Right ventricle myocardium inferior (tissue), 1 donor: ENCODE results near the gene TNFAIP1. TPM values are rescaled to one million over a fixed set of nuclear protein-coding genes. Genes with fewer than 3 reads are reported as not detected.

Source experiments
- ATAC-seq: fragments of 200-7000 bp; cut with Tn5 transposase; one replicate; pipeline ENCODE4 v1.9.1; 2020; ENCODE audit warnings: mild to moderate bottlenecking, moderate library complexity
- DNase-seq: peaks from one replicate; pipeline ENCODE4 v3.0.0; 2021; ENCODE audit errors: missing footprints
- intact Hi-C: fragments of 100-400 bp; cut with DNase I; formaldehyde crosslinking; loops from one replicate; pipeline ENCODE4 v1.11.0; 2022
- total RNA-seq: library from RNA; stranded (reverse); fragmentation: NEBNext Ultra II Directional; extraction: Animal tissue kit (Norgen Biotek cat#: 25700); gene quantifications from one replicate; pipeline ENCODE4 v1.2.1, GENCODE V29; 2021
- donor health status: DM: no; HTN: yes; CAD: no; lungs with severe emphysema.

The TNFAIP1 gene
- total RNA-seq, 1 donor from 2014 or later = 32.9 TPM

DNA sequence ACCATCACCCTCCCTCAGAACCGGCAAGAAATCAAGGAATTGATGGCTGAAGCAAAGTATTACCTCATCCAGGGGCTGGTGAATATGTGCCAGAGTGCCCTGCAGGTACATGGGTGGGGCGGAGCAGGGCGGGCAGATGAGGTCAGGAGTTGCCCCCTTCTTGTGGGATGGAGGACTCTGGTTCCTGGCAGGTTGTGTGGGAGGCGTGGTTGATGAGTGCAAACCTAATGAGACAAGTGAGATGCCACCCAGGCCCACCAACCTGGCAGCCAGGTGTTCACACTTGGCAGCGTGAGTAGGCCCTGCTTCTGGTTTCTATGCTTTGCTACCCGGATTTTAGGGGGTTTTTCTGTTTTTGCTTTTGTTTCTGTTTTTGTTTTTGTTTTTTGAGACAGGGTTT is 4.8 kb downstream of the TNFAIP1 start:
- DNase-seq = no peak
- no peak for ATAC-seq

DNA sequence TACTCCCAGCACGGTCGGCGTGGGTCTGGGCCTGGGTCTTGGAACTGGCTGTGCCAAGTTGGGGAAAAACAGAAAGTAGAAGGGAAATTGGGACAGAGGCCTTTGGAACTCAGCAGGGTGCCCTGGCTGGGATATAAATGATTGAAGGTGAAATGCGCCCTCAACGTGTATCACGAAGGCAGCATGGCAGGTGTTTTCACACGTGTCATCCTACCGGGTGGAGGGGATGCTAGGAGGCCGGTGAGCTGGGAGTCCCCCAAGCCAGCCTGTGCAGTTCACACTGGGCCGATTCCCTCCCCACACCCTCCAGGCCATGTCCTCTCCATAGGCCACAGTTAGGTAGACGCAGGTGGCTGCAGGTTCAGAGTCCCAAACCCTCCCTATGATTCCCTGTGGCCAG is 6.0 kb downstream of the TNFAIP1 start:
- DNase-seq (no peak), ATAC-seq (no peak)
- intact Hi-C loops = no loop called here

More for the DNA sequence above, 4.8 kb downstream of the TNFAIP1 start:
- intact Hi-C loops = no loop called here

DNA sequence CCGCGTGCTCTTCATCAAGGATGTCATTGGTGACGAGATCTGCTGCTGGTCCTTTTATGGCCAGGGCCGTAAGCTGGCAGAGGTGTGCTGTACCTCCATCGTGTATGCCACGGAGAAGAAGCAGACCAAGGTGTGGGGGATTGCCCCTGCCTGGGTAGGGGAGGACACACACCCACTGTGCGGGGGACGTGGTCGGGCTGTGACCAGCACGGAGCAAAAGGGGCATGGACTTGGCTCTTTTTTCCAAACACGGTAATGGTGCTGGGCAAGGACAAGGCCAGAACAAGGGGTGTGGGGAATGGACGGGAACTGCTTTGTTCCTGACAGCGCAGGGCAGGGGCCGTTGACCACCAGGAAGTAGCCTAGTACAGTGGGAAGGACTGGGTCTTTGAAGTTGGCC is 6.8 kb downstream of the TNFAIP1 start:
- ATAC-seq = no peak
- intact Hi-C loops = no loop called here
- DNase-seq = no peak

DNA sequence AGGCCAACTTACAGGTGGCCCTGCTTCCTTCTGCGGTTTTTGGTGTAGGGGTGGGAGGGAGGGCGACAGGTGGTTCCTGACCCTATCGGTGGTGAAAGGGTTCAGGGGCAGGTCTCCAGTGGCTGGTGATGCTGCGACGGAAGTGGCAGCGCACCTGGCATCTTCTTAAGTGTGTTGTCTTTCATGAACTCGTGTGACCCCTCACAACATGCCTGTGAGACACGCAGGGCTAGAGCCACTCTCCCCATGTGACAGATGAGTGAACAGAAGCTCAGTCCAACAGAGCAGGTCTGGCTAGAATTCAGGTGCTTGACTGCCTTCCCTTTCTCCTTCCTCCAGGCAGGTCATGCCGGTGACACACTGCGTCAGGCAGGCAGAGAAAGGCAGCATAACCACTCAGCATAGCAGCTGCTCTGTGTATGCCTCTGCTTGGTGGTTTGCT is 8.0 kb downstream of the TNFAIP1 start:
- ATAC-seq = no peak
- intact Hi-C loops = no loop called here
- no peak for DNase-seq

DNA sequence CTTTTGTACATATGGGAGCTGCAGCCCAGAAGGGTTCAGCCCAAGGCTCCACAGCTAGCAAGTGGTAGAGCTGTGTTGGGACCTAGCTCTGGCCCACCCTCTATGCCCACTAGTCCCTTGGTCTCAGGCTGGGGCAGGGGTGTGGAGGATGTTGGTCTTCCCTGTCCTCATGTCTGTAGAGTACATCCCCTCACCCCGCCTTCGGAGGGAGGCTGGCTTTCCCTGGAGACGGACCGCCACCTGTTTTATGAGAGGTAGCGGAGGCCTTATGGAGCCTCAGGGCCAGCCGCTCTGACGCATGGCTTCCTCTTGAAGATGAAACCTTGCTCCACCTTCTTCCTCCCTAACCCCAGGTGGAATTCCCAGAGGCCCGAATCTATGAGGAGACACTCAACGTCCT is 8.4 kb downstream of the TNFAIP1 start:
- intact Hi-C loops = no loop called here
- no peak for ATAC-seq
- no peak for DNase-seq

DNA sequence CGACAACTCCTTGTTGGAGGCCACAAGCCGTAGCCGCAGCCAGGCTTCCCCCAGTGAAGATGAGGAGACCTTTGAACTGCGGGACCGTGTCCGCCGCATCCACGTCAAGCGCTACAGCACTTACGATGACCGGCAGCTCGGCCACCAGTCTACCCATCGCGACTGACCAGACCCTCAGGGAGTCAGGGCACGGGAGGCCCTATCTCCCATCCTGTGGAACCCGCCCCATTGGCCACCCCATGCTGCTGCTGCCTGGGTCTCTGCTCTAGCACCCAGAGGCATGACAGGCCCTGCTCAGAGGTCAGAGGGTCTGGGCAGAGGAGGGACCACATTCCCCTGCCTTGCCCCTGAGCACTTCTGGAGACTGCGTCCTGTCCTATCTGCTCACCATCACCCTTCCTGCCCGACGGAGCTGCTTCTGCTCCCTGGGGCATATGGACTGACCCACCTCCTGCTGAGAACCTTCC is 8.9 kb downstream of the TNFAIP1 start:
- no peak for ATAC-seq
- DNase-seq = no peak
- intact Hi-C loops = no loop called here

DNA sequence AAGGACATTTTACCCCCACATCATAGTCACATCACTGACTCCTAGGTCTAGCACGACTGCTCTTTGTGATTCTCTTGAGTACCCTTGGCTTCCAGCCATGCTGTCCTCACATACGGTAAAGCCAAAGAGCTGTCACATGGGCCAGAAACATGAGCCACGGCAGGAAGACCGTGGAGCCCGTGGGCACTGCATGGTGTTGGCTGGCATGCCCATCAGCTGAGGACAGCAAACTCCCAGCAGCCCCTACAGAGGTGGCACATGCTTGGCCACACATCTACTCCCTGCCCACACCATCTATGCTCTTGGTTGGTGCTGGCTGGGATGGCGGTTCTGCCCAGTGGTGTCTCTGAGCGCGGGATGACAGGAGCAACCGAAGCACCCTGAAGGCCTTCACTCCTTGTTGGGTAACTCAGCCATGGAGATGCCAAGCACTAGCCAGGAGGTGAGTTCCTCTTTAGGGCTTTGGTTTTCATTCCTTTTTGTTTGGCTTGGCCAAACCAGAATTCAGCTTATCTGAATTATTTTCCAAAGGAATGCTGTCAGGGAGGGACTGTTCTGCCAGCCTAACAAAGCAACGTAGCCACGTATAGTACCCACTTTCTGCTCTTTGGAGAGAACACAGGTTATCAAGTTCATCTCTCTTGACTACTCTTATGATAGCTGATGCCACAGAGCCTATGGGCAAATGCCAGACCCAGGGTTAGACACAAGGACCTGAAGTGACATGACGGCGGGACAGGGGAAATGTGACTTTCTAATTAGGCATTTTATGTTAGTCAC is 10.0 kb downstream of the TNFAIP1 start:
- intact Hi-C loops = no loop called here
- DNase-seq = no peak
- peak; percentile 61 for ATAC-seq

DNA sequence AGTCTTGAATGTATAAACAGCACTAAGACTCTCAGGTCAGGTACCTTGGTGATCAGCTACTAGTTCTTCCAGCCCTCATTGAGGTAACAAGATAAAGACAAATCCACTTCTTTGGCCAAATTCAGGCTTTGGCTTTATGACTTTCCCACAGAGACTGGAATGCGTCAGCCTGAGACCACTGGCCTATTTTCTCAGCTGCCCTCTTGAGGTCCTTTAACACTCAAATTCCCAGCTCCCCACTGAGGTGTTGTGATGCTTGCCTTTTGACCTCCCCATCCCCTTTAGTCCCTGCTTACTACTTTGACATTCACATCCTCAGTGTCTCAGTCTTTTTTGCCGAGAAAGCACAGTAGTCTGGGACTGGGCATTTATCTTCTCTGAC is 10.6 kb downstream of the TNFAIP1 start:
- no peak for DNase-seq
- ATAC-seq = no peak
- intact Hi-C loops = no loop called here

DNA sequence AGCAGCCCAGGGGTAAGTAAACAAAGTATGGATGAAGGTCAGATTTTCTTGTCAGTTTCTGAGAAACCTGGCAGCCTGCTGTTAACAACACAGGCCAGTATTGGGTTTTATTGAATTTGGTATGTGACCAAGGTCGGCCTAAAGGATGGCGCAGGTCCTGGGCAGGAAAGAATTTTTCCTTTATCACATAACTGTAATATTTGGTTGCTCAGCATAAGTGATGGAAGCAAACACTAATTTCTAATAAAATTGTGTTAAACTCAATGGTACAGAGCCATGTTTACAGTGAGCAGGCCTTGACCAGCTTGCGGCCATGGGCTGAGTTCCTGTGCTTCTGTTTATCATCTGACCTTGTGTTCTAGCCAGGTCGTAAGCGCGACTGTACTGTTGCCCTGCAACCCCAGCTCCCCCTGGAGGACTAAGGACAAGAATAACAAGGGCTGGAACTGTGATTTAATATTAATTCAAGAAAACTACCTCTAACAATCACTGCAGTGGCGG is 11.2 kb downstream of the TNFAIP1 start:
- intact Hi-C loops = no loop called here
- peak; percentile 41 for ATAC-seq
- DNase-seq = no peak

DNA sequence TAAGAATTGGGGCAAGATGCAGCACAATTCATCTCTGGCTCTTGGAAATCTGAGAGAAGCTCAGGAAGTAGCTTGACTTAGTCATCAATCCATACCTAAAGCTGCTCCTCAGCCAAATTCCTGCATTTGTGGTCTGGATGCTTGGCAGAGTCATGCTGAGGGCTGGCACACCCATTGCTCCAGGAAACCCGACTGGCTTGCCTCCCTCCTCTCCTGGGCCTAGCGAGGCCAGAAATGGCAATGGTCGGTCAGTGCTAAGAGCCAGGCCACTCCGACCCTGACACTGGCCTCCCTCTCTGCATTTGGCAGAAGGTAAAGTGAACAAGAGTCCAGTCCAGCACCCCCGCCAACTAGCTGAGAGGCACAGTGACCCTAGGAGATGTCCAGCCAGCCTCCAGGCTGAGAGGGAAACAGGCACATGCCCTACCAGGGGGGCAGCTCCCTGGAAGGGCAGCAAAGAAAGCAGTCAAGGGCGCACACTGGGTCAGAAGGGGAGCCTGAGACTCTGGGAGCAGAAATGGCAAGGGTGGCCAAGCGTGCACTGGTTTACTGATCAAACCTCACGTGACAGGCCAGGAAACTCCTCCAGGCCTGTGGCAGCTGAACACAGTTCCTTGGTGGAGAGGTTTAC is 11.8 kb downstream of the TNFAIP1 start:
- intact Hi-C loops = no loop called here
- no peak for DNase-seq
- ATAC-seq = no peak

DNA sequence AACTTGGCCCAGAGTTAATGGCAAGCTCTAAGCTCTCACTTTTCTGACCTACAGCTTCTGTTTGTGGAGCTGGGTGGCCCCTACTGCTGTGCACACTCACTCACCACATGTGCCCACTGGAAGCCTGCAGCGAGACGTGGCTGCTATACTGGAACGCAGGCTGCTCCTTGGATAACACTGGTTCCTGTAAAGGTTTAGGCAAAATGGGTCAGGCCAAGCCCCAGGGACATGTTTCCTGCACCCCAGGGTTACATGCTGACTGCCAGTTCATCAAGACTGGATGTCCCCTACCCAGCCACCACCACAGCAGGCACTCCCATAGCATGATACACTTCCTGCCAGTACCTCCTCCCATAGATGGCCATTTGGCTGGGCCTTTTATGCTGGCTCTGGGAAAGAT is 13.4 kb downstream of the TNFAIP1 start:
- intact Hi-C loops = no loop called here
- ATAC-seq (no peak), DNase-seq (no peak)

DNA sequence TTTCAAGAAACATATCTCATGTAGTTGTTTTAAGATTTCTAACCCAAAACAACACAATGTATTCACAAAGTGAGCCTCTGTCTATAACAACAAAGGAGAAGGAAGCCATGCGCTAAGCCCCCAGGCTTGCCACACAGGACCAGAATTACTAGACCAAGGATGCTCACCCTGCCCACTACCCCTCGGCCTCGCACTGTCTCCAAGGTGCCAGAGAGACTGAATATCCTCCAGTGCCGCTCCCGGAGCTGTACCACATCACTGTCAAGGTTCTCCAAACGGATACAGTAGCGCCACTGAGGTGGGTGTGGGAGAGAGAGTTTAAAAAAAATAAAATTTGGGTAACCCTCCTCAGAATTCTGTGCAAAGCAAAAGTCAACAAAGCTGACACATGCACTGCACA is 14.7 kb downstream of the TNFAIP1 start:
- intact Hi-C loops = no loop called here
- ATAC-seq = no peak

DNA sequence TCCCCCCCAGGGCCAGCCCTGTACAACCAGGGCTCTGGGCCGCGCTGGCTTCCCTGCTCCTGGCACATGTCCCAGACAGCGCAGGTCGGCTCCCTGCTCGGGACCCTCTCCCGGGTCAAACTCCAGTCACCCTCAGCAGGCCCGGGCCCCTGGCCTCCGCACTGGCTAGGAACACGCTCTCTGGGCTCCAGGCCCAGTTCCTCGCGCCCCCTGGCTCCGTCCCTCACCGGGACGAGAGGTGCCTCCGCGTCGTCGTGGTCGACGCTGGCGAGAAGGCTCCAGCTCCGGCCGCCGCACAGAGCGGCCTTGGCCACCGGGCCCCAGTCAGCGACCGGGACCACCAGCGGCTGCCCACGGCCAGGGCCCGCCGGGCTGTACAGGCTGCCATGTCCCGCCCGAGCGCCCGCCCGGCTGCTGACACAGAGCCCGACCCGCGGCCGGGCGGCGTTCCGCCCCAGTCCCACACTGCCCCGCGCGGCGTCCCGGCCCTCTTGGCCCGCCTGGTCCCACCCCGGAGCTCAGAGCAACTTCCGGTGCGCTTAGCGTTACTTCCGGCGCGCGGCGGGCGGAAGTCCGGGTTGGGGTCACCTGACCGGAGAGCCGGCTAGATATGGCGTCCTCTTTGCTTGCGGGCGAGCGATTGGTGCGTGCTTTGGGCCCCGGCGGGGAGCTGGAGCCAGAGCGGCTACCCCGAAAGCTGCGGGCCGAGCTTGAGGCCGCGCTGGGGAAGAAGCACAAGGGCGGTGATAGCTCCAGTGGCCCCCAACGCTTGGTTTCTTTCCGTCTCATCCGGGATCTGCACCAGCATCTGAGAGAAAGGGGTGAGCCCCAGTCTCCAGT is 21.7 kb downstream of the TNFAIP1 start, which contains the start of gene POLDIP2:
POLDIP2 (minus strand) TSS at position 467 of the 840 bp plus-strand sequence; CDS start at position 388, 79 bp downstream.
- intact Hi-C loops = loop anchor here (2.0 kb wide), 1 partner anchor 20 kb away; no protein-coding TSS in a partner anchor
- peak; percentile 98 for DNase-seq

More for the DNA sequence above, 14.7 kb downstream of the TNFAIP1 start:
- DNase-seq = no peak

DNA sequence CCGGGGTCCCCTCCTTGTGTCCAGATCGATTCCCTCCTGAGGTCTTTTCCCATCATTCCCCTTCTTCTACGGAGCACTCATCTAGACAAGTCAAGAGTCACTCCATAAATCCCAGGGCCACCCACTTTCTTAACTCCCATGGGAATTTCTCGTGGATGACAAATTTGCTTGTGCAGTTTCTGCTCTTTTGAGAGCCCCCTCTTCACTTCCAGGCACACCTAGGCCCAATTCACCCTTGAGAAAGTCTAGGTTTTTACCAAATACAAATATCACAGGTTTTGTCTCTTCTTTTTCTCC is 22.3 kb downstream of the TNFAIP1 start:
- no peak for ATAC-seq
- intact Hi-C loops = loop anchor here (2.0 kb wide), 1 partner anchor 21 kb away; no protein-coding TSS in a partner anchor
- no peak for DNase-seq

More for the DNA sequence above, 21.7 kb downstream of the TNFAIP1 start, which contains the start of gene POLDIP2:
- ATAC-seq = peak; percentile 100

DNA sequence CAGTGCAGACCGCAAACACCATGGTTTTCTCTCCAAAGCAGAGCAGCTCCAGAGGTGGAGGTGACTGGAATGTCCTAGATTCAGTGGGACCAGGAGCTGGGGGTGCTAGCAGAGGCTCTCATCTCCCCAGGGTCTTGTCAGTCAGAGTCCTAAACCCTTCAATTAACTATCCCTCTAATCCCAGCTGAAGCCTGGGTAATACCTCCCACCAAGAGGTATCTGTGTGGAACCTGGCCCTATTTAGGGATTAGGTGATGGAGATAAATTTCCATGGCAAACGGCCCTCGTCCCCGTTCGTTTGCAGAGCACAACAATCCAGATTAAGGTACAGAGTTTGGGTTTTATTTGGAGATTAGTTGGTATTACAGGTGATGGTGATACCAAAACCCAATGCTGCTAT is 27.6 kb downstream of the TNFAIP1 start:
- DNase-seq (no peak), ATAC-seq (no peak)
- intact Hi-C loops = no loop called here

DNA sequence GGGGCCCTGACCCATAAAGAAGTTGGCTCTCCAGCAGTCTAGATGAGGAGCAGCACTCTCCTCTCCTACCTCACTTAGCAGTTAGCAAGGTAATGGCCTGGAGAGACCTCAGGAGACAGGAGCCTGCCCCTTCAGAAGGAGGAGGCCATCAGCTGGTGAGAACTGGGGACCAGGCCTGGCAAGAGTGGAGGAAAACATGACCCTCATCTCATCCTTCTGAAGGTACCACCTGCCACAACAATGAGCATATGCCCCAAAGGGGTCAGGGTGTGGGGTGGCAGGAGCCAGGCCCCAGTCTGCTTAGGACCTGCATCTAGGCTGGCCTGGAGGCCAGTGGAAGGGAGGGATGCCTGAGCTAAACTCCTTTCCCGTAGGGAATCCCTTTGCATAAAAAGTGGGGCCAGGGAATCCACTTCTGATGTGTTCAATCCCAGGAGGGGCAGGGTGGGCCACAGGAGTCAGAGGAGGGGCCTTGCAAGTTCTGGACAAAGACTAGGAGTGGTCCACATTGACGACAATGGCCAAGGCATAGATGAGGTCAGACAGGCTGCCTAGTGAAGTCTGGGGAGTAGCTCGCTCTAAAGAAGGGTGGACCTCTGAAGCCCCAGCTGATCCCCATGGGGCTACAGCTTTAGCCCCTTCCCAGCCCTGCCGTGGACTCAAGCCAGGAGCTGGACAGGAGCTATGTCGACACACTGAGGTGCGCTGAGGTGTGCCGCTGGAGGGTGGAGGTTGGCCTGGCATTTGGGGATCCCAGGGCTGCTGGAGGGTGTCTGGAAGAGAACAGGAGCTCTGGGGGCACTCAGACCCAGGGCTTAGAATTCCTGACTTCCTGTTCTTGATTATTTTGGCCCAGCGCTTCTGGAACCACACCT is 28.5 kb downstream of the TNFAIP1 start:
- DNase-seq (no peak), ATAC-seq (no peak)
- intact Hi-C loops = no loop called here

DNA sequence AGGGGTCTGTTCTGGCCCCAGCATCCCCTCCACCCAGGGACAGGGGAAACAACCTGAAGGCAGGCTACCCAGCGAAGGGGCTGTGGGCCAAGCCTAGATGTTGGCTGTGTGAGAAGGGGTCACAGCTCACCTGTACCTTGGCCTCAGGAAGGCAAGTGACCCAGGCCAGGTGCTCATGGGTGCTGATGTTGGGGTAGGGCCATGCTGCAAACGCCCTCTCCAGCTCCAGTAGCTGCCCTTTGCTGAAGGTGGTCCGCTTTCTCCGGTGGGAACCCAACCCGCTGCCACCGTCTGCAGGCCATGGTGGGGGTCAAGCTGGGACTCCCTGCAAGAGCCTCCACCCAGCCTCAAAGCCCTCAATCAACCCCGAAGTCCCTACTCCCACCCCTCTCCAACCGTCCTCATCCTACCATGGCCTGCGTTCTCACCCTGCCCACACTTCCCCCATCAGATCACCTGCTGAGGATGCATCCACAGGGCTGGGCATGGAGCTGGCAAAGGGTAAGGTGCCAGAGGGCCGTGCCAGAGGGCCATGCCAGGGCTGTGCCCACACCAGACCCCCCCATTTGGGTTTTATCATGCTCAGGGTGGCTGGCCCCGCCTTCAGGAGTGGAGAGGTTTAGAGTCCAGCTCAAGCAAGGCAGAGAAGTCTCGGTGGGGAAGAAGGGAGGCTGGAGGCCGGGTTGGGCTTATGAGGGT is 29.3 kb downstream of the TNFAIP1 start, which contains the start of gene SEBOX:
SEBOX (minus strand) TSS at position 535 of the 699 bp plus-strand sequence; CDS start at position 487, 48 bp downstream.
- intact Hi-C loops = no loop called here
- ATAC-seq (no peak), DNase-seq (no peak)

DNA sequence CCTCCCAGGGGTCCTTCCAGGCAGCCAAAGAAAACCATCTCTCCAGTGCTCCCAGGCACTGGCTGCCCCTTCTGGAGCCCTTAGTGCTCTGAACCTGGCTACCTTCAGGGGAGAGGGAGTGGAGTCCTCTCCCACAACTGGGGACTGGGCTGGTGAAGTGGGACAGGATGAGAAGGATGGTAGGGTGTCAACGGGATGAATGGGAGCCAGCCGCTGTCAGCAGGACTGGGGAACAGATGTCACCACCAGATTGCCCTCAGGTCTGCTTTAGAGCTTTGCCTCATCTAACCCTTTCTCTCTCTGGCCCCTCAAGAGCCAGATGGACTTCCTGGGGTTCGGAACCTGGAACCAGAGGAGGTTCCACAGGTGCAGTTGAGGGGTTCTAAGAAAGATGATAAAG is 29.9 kb downstream of the TNFAIP1 start:
- DNase-seq (no peak), ATAC-seq (no peak)
- intact Hi-C loops = no loop called here
